NB4 (cell line): ENCODE data around the gene SBF1.

Experiments used
- DNase-seq: peaks from one replicate; pipeline ENCODE4 v3.0.0; 2010; ENCODE audit warnings: low read depth
- H3K4me3 ChIP-seq: one replicate; pipeline ENCODE4 v1.5.1; 2011; ENCODE audit warnings: mild to moderate bottlenecking, low read depth, low read length, moderate library complexity
- CTCF ChIP-seq: IDR thresholded peaks from one replicate; pipeline ENCODE4 v1.5.1; 2012; ENCODE audit warnings: low read depth, low read length
- MAX ChIP-seq: IDR thresholded peaks from 2 replicates; pipeline ENCODE4 v1.6.1; 2011; ENCODE audit warnings: low read depth, low read length
- MYC ChIP-seq: IDR thresholded peaks from 2 replicates; pipeline ENCODE4 v1.6.1; 2011; ENCODE audit warnings: low read depth, low read length
- POLR2A ChIP-seq: IDR thresholded peaks from 2 replicates; pipeline ENCODE4 v1.6.1; 2011; ENCODE audit warnings: mild to moderate bottlenecking; ENCODE audit not compliant: insufficient read length; ENCODE audit errors: extremely low read depth

Gene SBF1

GRCh38 chr22:50443801-50444625 lies 30.8 kb downstream of the SBF1 start:
- no peak for DNase-seq
- H3K4me3 ChIP-seq, result no peak overlapping the region
- TF ChIP-seq MAX (no peak), CTCF (no peak)

- H3K4me3 ChIP-seq, result no peak overlapping the region
- TF ChIP-seq POLR2A (no peak), MAX (no peak), CTCF (no peak), MYC (no peak)
Observed at GRCh38 chr22:50443197-50443596, 31.6 kb downstream of the SBF1 start.

GRCh38 chr22:50441428-50441993 lies 33.3 kb downstream of the SBF1 start:
- no peak for DNase-seq
- no peak overlapping the region for H3K4me3 ChIP-seq
- TF ChIP-seq POLR2A, result no peak
- no peak for TF ChIP-seq CTCF
- no peak for TF ChIP-seq MYC
- TF ChIP-seq MAX, result no peak

More at GRCh38 chr22:50443197-50443596, 31.6 kb downstream of the SBF1 start:
- DNase-seq, result no peak

- no peak for TF ChIP-seq POLR2A
- TF ChIP-seq CTCF, result no peak
- H3K4me3 ChIP-seq, result no peak overlapping the region
- DNase-seq, result no peak
Observed at GRCh38 chr22:50440544-50441249, 34.1 kb downstream of the SBF1 start.

- TF ChIP-seq CTCF, result no peak
- no peak for TF ChIP-seq MYC
- TF ChIP-seq POLR2A, result no peak
- TF ChIP-seq MAX, result no peak
- no peak for DNase-seq
Observed at GRCh38 chr22:50439871-50440331, 34.9 kb downstream of the SBF1 start.

More at GRCh38 chr22:50439871-50440331, 34.9 kb downstream of the SBF1 start:
- H3K4me3 ChIP-seq, result no peak overlapping the region
